Hepatocyte (in vitro differentiated cells): ENCODE data around the gene TXNDC11.

ENCODE experiments used
- EZH2phosphoT487 ChIP-seq: fragments of 200-600 bp; sonication (generic); IDR thresholded peaks from one replicate; pipeline ENCODE4 v1.6.1; 2018; ENCODE audit warnings: antibody characterized with exemption, mild to moderate bottlenecking, low read depth, moderate library complexity; ENCODE audit not compliant: unreplicated experiment, severe bottlenecking
- TF ChIP-seq, protein P1 (sequence below): fragments of 200-600 bp; sonication (generic); IDR thresholded peaks from 2 replicates; pipeline ENCODE4 v1.5.1; 2016; ENCODE audit warnings: antibody characterized with exemption, mild to moderate bottlenecking; ENCODE audit not compliant: poor library complexity

GRCh38 chr16:11634312-11634711 lies 108.3 kb downstream of the TXNDC11 start:
- TF ChIP-seq, protein P1, sequence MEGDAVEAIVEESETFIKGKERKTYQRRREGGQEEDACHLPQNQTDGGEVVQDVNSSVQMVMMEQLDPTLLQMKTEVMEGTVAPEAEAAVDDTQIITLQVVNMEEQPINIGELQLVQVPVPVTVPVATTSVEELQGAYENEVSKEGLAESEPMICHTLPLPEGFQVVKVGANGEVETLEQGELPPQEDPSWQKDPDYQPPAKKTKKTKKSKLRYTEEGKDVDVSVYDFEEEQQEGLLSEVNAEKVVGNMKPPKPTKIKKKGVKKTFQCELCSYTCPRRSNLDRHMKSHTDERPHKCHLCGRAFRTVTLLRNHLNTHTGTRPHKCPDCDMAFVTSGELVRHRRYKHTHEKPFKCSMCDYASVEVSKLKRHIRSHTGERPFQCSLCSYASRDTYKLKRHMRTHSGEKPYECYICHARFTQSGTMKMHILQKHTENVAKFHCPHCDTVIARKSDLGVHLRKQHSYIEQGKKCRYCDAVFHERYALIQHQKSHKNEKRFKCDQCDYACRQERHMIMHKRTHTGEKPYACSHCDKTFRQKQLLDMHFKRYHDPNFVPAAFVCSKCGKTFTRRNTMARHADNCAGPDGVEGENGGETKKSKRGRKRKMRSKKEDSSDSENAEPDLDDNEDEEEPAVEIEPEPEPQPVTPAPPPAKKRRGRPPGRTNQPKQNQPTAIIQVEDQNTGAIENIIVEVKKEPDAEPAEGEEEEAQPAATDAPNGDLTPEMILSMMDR: no peak
- no peak for TF ChIP-seq EZH2phosphoT487
